ENCODE data around the gene SLC38A5. TPM values are rescaled to one million over a fixed set of nuclear protein-coding genes. Genes with fewer than 3 reads are reported as not detected.

Gene SLC38A5
- total and polyA plus RNA-seq, 9 of the 15 experiments (the other 6 are each of a cell fraction or from before 2014, with no cell fraction given): 9.3 to 228 (median 142) TPM

DNA sequence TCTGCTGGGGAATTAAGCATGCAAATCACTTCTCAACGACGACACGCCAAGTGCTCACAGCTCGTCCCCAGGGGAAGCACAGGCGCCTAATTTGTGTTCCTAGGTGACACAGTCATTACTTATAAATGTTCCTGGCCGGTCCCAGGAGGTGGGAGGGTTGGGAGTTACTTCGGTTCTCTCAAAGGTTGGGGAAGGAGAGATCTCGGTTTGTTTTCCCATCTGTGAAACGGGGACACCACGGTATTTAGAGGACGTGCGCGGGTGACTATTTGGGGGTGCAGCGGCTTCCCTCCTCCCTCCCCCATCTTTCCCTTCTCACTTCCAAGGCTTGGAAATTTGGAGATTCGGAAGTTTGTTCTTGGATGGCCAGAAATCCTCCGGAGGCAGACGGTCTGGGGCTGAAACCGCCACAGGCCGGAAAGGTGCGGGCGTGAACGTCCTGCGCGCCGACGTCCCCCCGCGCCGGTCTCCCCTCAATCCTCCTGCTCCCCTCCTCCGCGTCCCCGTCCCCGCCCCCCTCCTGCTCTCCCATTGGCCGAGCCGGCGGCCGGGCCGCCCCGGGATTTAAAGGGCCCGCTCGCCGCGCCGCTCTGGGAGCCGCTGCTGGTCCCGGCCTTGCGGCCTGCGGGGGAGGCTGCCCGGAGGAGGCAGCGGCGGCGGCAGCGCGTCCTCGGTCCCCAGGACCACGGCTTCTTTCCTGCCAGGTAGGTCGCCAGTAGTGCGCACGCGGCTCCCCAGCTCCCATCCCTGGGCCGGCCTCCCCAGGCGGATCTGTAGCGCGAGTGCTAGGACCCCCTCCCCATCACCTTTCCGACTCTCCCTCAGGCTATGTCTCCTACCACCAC, 38.6 kb upstream of the SLC38A5 start, which contains the start of gene PORCN:
TSS of gene PORCN (plus strand) at position 593 of the 845 bp plus-strand sequence. CDS start 829 bp downstream, outside the sequence.
- H3K9me3 ChIP-seq (replicated peaks; ENCODE audit: control insufficient read depth, insufficient read depth, low read depth, low read length): no peaks in the 10 kb centered on the region
- peak within 1 kb of the TSS; percentile 64 for H3K27ac ChIP-seq (ENCODE audit: extremely low read depth, low read depth, low read length)
- no peaks in the 10 kb centered on the region for H3K9me1 ChIP-seq (ENCODE audit: control insufficient read depth, insufficient read depth, low read length)
- TSS peak; percentile 92 for BruUV-seq (replicated peaks)
- H3K27me3 ChIP-seq (ENCODE audit: control insufficient read depth in 2 of 2, insufficient read depth in 2 of 2, low read length in 2 of 2): no peaks in the 10 kb centered on the region
- H3K4me3 ChIP-seq: peak within 1 kb of the TSS; percentile 54
- peak within 1 kb of the TSS; percentile 78 for H3K4me2 ChIP-seq (ENCODE audit: insufficient read depth, low read length)
- 3% methylated on average over 14 of the region's 65 CpGs for WGBS (ENCODE audit: insufficient coverage, low coverage, missing lambda C conversion rate)
- DNase-seq (ENCODE audit: extremely low read depth in 1 of 4, low spot score in 3 of 4): peak; percentile 88 to 95 (median 94)
- in situ Hi-C loops (cut with MboI): no loop called here
- ATAC-seq: peak; percentile 98
- H3K9ac ChIP-seq (ENCODE audit: insufficient read depth in 1 of 2, low read depth in 2 of 2, low read length in 2 of 2): peak within 1 kb of the TSS; percentile 63 to 91
- H3K4me1 ChIP-seq (replicated peaks in 1 of 2; ENCODE audit: control insufficient read depth in 2 of 2, insufficient read depth in 2 of 2, low read length in 2 of 2): peaks cover 11 to 31% of the 10 kb centered on the region in 2 experiments; a peak in 4 of 5 replicates
- H3K36me3 ChIP-seq (ENCODE audit: control insufficient read depth, insufficient read depth, low read length): no peaks in the 10 kb centered on the region
- H2AFZ ChIP-seq (ENCODE audit: low read depth, low read length): peak within 1 kb of the TSS; percentile 88
- peak; percentile 78 for FAIRE-seq
- intact Hi-C loops (cut with micrococcal nuclease): no loop called here
- H3K79me2 ChIP-seq (ENCODE audit: control insufficient read depth, insufficient read depth, low read length): peaks cover 5% of the 10 kb centered on the region; the same call in 2 of the 3 replicates
- POLR2A ChIA-PET: interaction anchor here (0.6 to 2.1 kb wide), 6 partner anchors 9 to 1182 kb away, joined by 3 to 10 read pairs (median 3); partner anchors contain the start of genes EBP and RBM3
- CTCF ChIA-PET (ENCODE audit: low intra/inter-chr PET ratio): interaction anchor here (0.6 kb wide), 1 partner anchor 35 kb away, joined by 3 read pairs; no protein-coding TSS in a partner anchor
- H4K20me1 ChIP-seq (replicated peaks; ENCODE audit: control insufficient read depth, insufficient read depth, low read length): no peaks in the 10 kb centered on the region
- TF ChIP-seq TCF15 (CRISPR knock-in tag; IDR thresholded peaks at IDR 0.05) (no peak), RBBP5 (IDR thresholded peaks at IDR 0.05; ENCODE audit: borderline replicate concordance, insufficient read depth, low read length, poor library complexity, severe bottlenecking) (peak; percentile 46), L3MBTL2 (IDR thresholded peaks at IDR 0.05) (no peak; the same call in 1 of the 2 replicates), NFRKB (IDR thresholded peaks at IDR 0.05; ENCODE audit: low read depth) (no peak), TEAD4 (IDR thresholded peaks at IDR 0.05; ENCODE audit: low read length) (0 out of 2 replicates have a peak, but pooled peaks have one; percentile 11), TEAD4 (CRISPR knock-in tag; IDR thresholded peaks at IDR 0.05; ENCODE audit: borderline replicate concordance) (no peak), TAF15 (IDR thresholded peaks at IDR 0.05; ENCODE audit: low read depth, low read length) (no peak), NCOA1 (IDR thresholded peaks at IDR 0.05; ENCODE audit: low read depth) (peak; percentile 66; the same call in 1 of the 2 replicates), SMARCB1 (IDR thresholded peaks at IDR 0.05; ENCODE audit: insufficient read length, low read depth) (no peak), DPF2 (IDR thresholded peaks at IDR 0.05) (0 out of 2 replicates have a peak, but pooled peaks have one; percentile 11), NR2C1 (IDR thresholded peaks at IDR 0.05) (no peak), NR2C1 (tag; IDR thresholded peaks at IDR 0.05) (no peak), ZNF830 (CRISPR knock-in tag; IDR thresholded peaks at IDR 0.05) (no peak), POLR2G (IDR thresholded peaks at IDR 0.05; ENCODE audit: low read depth, low read length) (peak; percentile 80), CCAR2 (IDR thresholded peaks at IDR 0.05; ENCODE audit: low read depth, low read length) (no peak), ZNF695 (CRISPR knock-in tag; IDR thresholded peaks at IDR 0.05) (no peak)
- TF ChIP-seq, protein P1, sequence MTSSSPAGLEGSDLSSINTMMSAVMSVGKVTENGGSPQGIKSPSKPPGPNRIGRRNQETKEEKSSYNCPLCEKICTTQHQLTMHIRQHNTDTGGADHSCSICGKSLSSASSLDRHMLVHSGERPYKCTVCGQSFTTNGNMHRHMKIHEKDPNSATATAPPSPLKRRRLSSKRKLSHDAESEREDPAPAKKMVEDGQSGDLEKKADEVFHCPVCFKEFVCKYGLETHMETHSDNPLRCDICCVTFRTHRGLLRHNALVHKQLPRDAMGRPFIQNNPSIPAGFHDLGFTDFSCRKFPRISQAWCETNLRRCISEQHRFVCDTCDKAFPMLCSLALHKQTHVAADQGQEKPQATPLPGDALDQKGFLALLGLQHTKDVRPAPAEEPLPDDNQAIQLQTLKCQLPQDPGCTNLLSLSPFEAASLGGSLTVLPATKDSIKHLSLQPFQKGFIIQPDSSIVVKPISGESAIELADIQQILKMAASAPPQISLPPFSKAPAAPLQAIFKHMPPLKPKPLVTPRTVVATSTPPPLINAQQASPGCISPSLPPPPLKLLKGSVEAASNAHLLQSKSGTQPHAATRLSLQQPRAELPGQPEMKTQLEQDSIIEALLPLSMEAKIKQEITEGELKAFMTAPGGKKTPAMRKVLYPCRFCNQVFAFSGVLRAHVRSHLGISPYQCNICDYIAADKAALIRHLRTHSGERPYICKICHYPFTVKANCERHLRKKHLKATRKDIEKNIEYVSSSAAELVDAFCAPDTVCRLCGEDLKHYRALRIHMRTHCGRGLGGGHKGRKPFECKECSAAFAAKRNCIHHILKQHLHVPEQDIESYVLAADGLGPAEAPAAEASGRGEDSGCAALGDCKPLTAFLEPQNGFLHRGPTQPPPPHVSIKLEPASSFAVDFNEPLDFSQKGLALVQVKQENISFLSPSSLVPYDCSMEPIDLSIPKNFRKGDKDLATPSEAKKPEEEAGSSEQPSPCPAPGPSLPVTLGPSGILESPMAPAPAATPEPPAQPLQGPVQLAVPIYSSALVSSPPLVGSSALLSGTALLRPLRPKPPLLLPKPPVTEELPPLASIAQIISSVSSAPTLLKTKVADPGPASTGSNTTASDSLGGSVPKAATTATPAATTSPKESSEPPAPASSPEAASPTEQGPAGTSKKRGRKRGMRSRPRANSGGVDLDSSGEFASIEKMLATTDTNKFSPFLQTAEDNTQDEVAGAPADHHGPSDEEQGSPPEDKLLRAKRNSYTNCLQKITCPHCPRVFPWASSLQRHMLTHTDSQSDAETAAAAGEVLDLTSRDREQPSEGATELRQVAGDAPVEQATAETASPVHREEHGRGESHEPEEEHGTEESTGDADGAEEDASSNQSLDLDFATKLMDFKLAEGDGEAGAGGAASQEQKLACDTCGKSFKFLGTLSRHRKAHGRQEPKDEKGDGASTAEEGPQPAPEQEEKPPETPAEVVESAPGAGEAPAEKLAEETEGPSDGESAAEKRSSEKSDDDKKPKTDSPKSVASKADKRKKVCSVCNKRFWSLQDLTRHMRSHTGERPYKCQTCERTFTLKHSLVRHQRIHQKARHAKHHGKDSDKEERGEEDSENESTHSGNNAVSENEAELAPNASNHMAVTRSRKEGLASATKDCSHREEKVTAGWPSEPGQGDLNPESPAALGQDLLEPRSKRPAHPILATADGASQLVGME (CRISPR knock-in tag; IDR thresholded peaks at IDR 0.05): no peak

All from K562 (cell line).